ENCODE measurements around the gene PPEF2. TPM values are rescaled to one million over a fixed set of nuclear protein-coding genes. Genes with fewer than 3 reads are reported as not detected.

Gene PPEF2
- total and polyA plus RNA-seq, 10 donors = 0.06 to 3.4 (median 0.16) TPM; not detected in 2

DNA sequence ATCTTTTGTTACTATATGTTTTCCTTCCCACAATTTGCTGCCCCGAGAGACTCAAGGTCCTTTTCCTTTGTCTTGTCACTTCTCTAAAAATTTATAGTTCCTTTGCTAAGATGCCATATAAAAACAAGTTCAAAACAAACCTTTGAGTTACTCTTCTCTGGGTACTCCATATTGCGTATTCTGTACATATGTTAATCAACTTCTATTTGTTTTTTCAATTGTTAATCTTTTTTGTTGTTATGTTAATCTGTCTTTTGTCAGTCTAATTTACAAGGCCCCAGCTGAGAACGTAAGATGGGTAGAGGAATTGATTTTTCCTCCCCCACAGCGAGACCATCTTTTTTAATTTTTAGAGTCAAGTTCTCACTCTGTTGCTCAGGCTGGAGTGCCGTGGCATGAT lies 7.2 kb upstream of the PPEF2 start:
- intact Hi-C loops (cut with DNase I; ENCODE audit: low total_unique reads) = no loop called here
- Histone ChIP-seq H3K4me3 (no peak overlapping the region), H3K4me1 (peaks cover 0 to 18% (median 7%) of the 10 kb centered on the region in 6 donors), H3K27me3 (replicated peaks in 1 of 7) (no peaks in the 10 kb centered on the region), H3K27ac (peak overlapping the region in 3 of 8 donors; percentile 52 to 66 (median 59)), H3K9me3 (peaks cover 0 to 4% (median 0%) of the 10 kb centered on the region in 8 donors), H3K36me3 (peaks cover 0 to 32% (median 1%) of the 10 kb centered on the region in 6 donors)
- 78 to 84% (median 79%) methylated on average over 5 of the region's 5 CpGs for WGBS, 5 donors
- no peak for DNase-seq
- TF ChIP-seq POLR2AphosphoS5 (IDR thresholded peaks at IDR 0.05) = no peak
- TF ChIP-seq, protein P1, sequence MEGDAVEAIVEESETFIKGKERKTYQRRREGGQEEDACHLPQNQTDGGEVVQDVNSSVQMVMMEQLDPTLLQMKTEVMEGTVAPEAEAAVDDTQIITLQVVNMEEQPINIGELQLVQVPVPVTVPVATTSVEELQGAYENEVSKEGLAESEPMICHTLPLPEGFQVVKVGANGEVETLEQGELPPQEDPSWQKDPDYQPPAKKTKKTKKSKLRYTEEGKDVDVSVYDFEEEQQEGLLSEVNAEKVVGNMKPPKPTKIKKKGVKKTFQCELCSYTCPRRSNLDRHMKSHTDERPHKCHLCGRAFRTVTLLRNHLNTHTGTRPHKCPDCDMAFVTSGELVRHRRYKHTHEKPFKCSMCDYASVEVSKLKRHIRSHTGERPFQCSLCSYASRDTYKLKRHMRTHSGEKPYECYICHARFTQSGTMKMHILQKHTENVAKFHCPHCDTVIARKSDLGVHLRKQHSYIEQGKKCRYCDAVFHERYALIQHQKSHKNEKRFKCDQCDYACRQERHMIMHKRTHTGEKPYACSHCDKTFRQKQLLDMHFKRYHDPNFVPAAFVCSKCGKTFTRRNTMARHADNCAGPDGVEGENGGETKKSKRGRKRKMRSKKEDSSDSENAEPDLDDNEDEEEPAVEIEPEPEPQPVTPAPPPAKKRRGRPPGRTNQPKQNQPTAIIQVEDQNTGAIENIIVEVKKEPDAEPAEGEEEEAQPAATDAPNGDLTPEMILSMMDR (IDR thresholded peaks at IDR 0.05 in 8 of 11, conservative IDR thresholded peaks at IDR 0.05 in 3 of 11) = no peak
- no peak for TF ChIP-seq POLR2A (IDR thresholded peaks at IDR 0.05)

DNA sequence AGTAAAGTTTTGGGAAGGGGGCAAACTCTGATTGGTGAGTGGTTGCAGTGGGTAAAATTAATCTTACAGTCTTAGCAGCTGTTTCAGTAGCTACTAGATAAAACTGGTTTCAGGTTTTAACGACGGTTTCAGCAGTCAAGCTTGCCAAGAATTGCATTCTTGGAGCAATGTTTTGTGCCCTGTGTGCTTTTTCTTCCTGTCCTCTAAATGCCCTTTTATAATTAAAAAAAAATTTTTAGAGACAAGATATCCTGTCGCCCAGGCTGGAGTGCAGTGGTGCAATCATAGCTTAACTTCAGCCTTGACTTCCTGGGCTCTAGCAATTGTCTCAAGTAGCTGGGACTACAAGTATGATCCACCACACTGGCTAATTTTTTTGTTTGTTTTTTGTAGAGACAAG lies 6.3 kb upstream of the PPEF2 start:
- H3K36me3 ChIP-seq = peaks cover 0 to 24% (median 0%) of the 10 kb centered on the region in 6 donors
- H3K4me3 ChIP-seq = no peak overlapping the region
- 22 to 46% (median 32%) methylated on average over 3 of the region's 3 CpGs for WGBS, 5 donors
- H3K4me1 ChIP-seq = peaks cover 0 to 18% (median 7%) of the 10 kb centered on the region in 6 donors
- H3K27me3 ChIP-seq (replicated peaks in 1 of 7) = no peaks in the 10 kb centered on the region
- H3K27ac ChIP-seq = peak overlapping the region in 6 of 8 donors; percentile 16 to 66 (median 56)
- DNase-seq = no peak
- H3K9me3 ChIP-seq = peaks cover 0 to 4% (median 0%) of the 10 kb centered on the region in 8 donors
- intact Hi-C loops (cut with DNase I; ENCODE audit: low total_unique reads) = no loop called here
- TF ChIP-seq, protein P1 (IDR thresholded peaks at IDR 0.05 in 8 of 11, conservative IDR thresholded peaks at IDR 0.05 in 3 of 11) = no peak
- TF ChIP-seq POLR2AphosphoS5 (IDR thresholded peaks at IDR 0.05) (no peak), POLR2A (IDR thresholded peaks at IDR 0.05) (no peak)

- no peak for DNase-seq
- WGBS, 5 donors = 49 to 80% (median 70%) methylated on average over 3 of the region's 3 CpGs
- no peak for TF ChIP-seq POLR2A (IDR thresholded peaks at IDR 0.05)
- no peak for TF ChIP-seq POLR2AphosphoS5 (IDR thresholded peaks at IDR 0.05)
Measured at GRCh38 chr4:75907966-75908365, 5.7 kb upstream of the PPEF2 start.

GRCh38 chr4:75904076-75904475 lies 1.8 kb upstream of the PPEF2 start:
- WGBS, 5 donors = 74 to 85% (median 79%) methylated on average over 5 of the region's 5 CpGs
- H3K4me3 ChIP-seq = no peak overlapping the region
- intact Hi-C loops (cut with DNase I; ENCODE audit: low total_unique reads) = no loop called here
- H3K36me3 ChIP-seq = no peaks in the 10 kb centered on the region
- H3K4me1 ChIP-seq = peaks cover 6 to 35% (median 23%) of the 10 kb centered on the region in 6 donors
- DNase-seq = no peak
- H3K27me3 ChIP-seq (replicated peaks in 1 of 7) = no peaks in the 10 kb centered on the region
- TF ChIP-seq POLR2A (IDR thresholded peaks at IDR 0.05) = no peak
- TF ChIP-seq, protein P1 (IDR thresholded peaks at IDR 0.05 in 8 of 11, conservative IDR thresholded peaks at IDR 0.05 in 3 of 11) = no peak
- TF ChIP-seq POLR2AphosphoS5 (IDR thresholded peaks at IDR 0.05) = no peak
- no peaks in the 10 kb centered on the region for H3K9me3 ChIP-seq
- H3K27ac ChIP-seq = no peak overlapping the region

More at GRCh38 chr4:75907966-75908365, 5.7 kb upstream of the PPEF2 start:
- intact Hi-C loops (cut with DNase I; ENCODE audit: low total_unique reads) = no loop called here
- H3K4me1 ChIP-seq = peaks cover 0 to 18% (median 7%) of the 10 kb centered on the region in 6 donors
- peaks cover 0 to 18% (median 0%) of the 10 kb centered on the region in 6 donors for H3K36me3 ChIP-seq
- peaks cover 0 to 4% (median 0%) of the 10 kb centered on the region in 8 donors for H3K9me3 ChIP-seq
- peak overlapping the region in 6 of 8 donors; percentile 16 to 66 (median 56) for H3K27ac ChIP-seq
- no peak overlapping the region for H3K4me3 ChIP-seq
- no peaks in the 10 kb centered on the region for H3K27me3 ChIP-seq (replicated peaks in 1 of 7)
